ENCODE results near the gene BET1L. TPM values are rescaled to one million over a fixed set of nuclear protein-coding genes. Genes with fewer than 3 reads are reported as not detected.

BET1L gene
- total RNA-seq, 1 experiment from 2014 or later: 10.5 TPM

DNA sequence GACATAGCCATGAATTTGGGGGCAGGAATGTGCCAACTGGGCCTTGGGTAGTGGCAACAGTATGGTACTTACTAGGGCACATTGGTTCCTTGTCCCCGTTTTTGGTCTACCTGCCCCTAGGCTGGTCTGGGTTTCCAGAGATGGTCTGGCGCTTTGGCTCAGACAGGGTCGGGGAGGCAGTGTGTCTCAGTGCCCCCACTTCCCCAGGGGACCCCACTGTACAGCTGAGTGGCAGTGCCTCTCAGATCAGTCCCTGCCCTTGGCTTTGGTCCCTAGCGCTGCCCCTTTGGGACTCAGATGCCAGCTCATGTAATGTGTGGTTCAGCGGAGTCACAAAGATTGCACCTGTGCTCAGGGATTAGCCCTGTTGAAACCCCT, 3.6 kb upstream of the BET1L start:
- peaks cover 86% of the 10 kb centered on the region for H3K36me3 ChIP-seq
- DNase-seq (ENCODE audit: low read depth in 1 of 2, low spot score in 2 of 2): no peak
- H3K27ac ChIP-seq: peak overlapping the region; percentile 90
- no peaks in the 10 kb centered on the region for H3K27me3 ChIP-seq (replicated peaks)
- H3K4me1 ChIP-seq (replicated peaks): peaks cover 30% of the 10 kb centered on the region
- H3K4me3 ChIP-seq: no peak overlapping the region
- H3K9me3 ChIP-seq (replicated peaks): no peaks in the 10 kb centered on the region

DNA sequence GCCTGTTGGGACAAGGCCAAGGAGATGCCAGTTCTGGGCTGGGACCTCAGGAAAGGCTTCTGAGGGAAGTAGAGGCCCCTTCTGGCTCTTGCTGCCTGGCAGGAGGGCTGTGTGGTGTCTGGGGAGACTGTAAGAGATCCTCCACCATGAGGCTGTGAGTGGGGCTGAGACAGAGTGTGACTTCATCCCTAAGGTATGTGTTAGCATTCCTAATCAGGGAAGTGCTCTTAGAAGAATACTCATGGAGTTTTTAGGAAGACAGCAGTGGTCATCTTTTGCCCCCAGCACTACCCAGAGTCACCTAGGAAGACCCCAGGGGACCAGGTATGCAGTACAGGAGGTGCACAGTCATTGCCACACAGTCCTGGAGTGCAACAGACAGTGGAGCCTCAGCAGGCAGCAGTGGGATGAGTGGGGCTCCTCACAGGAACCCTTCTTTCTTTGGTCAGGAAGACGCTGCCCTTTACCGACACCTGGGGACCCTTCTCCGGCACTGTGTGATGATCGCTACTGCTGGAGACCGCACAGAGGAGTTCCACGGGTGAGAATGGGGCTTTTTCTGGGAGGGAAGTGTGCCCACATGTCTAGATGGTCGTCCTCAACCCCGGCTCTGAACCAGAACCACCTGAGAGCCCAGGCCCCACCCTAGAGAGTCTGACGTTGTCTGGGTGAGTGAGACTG, 3.1 kb upstream of the BET1L start:
- Histone ChIP-seq H3K27ac (peak overlapping the region; percentile 90), H3K27me3 (replicated peaks) (no peaks in the 10 kb centered on the region), H3K4me3 (peak overlapping the region; percentile 87), H3K4me1 (replicated peaks) (peaks cover 32% of the 10 kb centered on the region), H3K9me3 (replicated peaks) (no peaks in the 10 kb centered on the region), H3K36me3 (peaks cover 86% of the 10 kb centered on the region)
- DNase-seq (ENCODE audit: low read depth in 1 of 2, low spot score in 2 of 2): peak; percentile 80 to 82

DNA sequence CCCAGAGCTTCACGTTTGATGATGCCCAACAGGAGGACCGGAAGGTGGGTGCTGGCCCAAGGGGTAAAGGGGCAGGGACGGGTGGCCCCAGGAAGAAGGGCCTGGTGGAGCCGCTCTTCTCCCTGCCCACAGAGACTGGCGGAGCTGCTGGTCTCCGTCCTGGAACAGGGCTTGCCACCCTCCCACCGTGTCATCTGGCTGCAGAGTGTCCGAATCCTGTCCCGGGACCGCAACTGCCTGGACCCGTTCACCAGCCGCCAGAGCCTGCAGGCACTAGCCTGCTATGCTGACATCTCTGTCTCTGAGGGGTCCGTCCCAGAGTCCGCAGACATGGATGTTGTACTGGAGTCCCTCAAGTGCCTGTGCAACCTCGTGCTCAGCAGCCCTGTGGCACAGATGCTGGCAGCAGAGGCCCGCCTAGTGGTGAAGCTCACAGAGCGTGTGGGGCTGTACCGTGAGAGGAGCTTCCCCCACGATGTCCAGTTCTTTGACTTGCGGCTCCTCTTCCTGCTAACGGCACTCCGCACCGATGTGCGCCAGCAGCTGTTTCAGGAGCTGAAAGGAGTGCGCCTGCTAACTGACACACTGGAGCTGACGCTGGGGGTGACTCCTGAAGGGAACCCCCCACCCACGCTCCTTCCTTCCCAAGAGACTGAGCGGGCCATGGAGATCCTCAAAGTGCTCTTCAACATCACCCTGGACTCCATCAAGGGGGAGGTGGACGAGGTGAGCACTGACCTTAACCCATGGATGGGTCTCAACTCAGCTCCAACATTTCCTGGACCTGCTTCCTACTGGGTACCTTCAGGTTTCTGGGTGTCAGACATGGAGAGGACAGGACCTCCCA, 2.3 kb upstream of the BET1L start:
- peak in 1 of 2 experiments; percentile 35 for DNase-seq (ENCODE audit: low read depth in 1 of 2, low spot score in 2 of 2)
- Histone ChIP-seq H3K9me3 (replicated peaks) (no peaks in the 10 kb centered on the region), H3K4me1 (replicated peaks) (peaks cover 32% of the 10 kb centered on the region), H3K27me3 (replicated peaks) (no peaks in the 10 kb centered on the region), H3K27ac (peak overlapping the region; percentile 90), H3K4me3 (peak overlapping the region; percentile 87), H3K36me3 (peaks cover 86% of the 10 kb centered on the region)

DNA sequence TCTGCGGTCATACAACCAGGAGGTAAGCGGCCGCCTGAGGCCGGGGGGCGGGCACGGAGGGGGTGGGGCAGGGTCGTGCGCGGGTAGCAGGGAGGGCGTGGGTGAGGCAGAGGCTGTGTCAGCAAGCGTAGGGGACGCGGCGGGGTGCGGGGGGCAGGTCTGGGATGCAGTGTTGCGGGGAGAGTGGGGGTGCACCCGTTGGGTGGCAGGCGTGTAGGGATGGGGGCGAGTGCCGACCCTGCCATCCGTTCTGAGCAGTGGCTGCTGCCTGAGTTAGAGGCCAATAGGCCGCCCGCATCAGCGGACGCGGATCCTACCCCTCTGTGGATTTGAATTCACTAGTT, 1.7 kb upstream of the BET1L start:
- Histone ChIP-seq H3K9me3 (replicated peaks) (no peaks in the 10 kb centered on the region), H3K36me3 (peaks cover 86% of the 10 kb centered on the region), H3K4me3 (peak overlapping the region; percentile 87), H3K27ac (peak overlapping the region; percentile 90), H3K4me1 (replicated peaks) (peaks cover 32% of the 10 kb centered on the region), H3K27me3 (replicated peaks) (no peaks in the 10 kb centered on the region)
- DNase-seq (ENCODE audit: low read depth in 1 of 2, low spot score in 2 of 2): no peak

DNA sequence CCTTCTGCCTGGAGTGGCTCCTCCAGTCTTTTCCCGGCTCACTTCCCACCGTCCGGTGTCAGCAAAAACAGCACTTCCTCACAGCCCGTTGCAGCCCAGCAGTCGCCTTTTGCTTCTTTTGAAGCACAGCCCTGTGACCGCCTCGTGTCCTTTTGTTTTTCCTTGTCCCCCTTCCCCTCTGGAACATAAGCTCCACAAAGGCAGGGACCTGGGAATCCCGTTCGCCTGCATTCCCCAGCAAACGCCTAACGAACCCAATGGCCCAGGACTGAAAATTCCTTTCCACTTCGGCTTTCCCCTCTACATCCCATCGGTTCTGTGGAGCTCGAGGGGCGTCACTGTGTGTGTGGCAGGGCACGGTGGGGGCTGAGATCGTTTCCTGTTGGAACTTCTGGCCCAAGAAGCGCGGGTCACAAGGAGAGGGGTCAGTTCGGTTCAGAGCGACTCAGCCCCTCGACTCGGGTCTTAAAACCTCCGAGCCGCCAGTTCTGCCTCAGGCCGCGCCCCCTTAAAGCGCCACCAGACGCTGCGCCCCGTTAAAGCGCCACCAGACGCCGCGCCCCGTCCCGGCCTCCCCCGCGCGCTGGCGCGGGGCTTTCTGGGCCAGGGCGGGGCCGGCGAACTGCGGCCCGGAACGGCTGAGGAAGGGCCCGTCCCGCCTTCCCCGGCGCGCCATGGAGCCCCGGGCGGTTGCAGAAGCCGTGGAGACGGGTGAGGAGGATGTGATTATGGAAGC, 1.1 kb upstream of the BET1L start:
- DNase-seq (ENCODE audit: low read depth in 1 of 2, low spot score in 2 of 2): peak; percentile 76 to 78
- Histone ChIP-seq H3K27me3 (replicated peaks) (no peaks in the 10 kb centered on the region), H3K27ac (peak overlapping the region; percentile 90), H3K36me3 (peaks cover 86% of the 10 kb centered on the region), H3K4me3 (peak overlapping the region; percentile 87), H3K4me1 (replicated peaks) (peaks cover 32% of the 10 kb centered on the region), H3K9me3 (replicated peaks) (no peaks in the 10 kb centered on the region)

DNA sequence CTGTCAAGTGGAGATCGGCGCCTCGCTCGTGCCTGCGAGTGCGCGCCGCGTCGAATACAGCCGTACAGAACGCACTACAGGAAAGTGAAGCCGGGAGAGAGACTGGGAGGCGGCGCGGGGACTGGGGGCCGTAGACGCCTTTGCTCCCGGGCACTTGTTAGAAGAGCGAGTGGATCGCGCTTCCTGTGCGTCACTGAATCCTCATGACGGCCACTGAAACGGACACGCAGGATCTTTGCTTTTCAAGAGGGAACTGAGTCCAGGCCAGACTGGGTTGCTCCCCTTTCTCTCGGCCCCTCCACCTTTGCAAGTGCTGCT, 623 bp upstream of the BET1L start:
- no peak for DNase-seq (ENCODE audit: low read depth in 1 of 2, low spot score in 2 of 2)
- H3K4me1 ChIP-seq (replicated peaks): peaks cover 32% of the 10 kb centered on the region
- no peaks in the 10 kb centered on the region for H3K9me3 ChIP-seq (replicated peaks)
- H3K36me3 ChIP-seq: peaks cover 86% of the 10 kb centered on the region
- no peaks in the 10 kb centered on the region for H3K27me3 ChIP-seq (replicated peaks)
- H3K4me3 ChIP-seq: peak overlapping the region; percentile 87
- peak overlapping the region; percentile 90 for H3K27ac ChIP-seq

DNA sequence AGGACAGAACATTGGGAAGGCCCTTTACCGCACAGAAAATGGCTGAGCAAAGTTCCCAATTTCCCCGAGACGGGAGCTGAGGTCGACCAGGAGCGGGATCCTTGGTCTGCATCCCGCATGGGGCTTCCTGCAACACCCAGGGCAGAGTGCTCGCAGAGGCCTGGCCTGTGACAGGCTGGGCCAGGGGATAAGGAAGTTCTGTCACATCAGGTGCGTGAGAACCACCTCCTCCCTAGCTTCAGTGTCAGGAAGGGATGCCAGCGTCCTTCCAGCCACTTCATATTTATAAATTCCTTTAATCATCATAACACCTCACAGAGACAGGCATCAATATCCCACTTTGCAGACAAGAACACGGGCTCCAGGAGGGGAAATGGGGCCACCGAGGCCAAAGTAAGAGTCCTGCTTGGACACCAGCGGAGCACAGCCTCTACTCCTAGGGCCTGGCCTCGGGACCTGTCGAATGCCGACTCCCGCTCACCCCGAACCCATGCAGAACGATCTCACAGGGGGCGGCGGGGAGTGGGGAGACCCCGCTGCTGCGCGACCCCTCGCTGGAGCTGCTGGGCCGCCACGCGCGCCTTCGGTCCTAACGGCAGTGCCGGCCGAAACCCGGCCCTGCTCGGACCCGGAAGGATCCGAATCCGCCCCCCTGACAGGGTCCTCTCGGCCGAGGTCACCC, 532 bp downstream of the BET1L start:
- Histone ChIP-seq H3K36me3 (peaks cover 78% of the 10 kb centered on the region), H3K27me3 (replicated peaks) (no peaks in the 10 kb centered on the region), H3K4me1 (replicated peaks) (peaks cover 32% of the 10 kb centered on the region), H3K27ac (peak overlapping the region; percentile 90), H3K4me3 (peak overlapping the region; percentile 87), H3K9me3 (replicated peaks) (no peaks in the 10 kb centered on the region)
- peak in 1 of 2 experiments; percentile 41 for DNase-seq (ENCODE audit: low read depth in 1 of 2, low spot score in 2 of 2)

DNA sequence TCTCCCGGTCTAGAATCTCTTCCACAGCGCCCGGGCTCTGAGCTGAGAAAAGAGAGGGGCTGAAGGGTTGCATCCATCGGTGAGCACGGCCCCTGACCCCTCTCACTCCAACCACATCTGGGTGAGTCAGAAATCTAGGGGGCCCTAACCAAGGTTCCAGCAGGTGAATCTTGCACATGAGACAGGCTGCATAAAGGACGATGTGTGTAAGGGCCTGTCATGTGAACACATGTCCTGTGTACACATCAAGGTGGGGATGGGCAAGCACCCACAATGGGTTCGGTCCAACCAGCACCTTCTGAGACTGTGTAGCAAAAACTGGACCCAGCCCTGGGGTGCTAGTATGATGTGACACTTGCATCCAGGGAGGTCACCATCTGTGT, 1.2 kb downstream of the BET1L start:
- H3K27me3 ChIP-seq (replicated peaks): no peaks in the 10 kb centered on the region
- no peaks in the 10 kb centered on the region for H3K9me3 ChIP-seq (replicated peaks)
- H3K4me3 ChIP-seq: peak overlapping the region; percentile 87
- DNase-seq (ENCODE audit: low read depth in 1 of 2, low spot score in 2 of 2): peak in 1 of 2 experiments; percentile 43
- H3K27ac ChIP-seq: no peak overlapping the region
- H3K36me3 ChIP-seq: peaks cover 78% of the 10 kb centered on the region
- peaks cover 29% of the 10 kb centered on the region for H3K4me1 ChIP-seq (replicated peaks)

DNA sequence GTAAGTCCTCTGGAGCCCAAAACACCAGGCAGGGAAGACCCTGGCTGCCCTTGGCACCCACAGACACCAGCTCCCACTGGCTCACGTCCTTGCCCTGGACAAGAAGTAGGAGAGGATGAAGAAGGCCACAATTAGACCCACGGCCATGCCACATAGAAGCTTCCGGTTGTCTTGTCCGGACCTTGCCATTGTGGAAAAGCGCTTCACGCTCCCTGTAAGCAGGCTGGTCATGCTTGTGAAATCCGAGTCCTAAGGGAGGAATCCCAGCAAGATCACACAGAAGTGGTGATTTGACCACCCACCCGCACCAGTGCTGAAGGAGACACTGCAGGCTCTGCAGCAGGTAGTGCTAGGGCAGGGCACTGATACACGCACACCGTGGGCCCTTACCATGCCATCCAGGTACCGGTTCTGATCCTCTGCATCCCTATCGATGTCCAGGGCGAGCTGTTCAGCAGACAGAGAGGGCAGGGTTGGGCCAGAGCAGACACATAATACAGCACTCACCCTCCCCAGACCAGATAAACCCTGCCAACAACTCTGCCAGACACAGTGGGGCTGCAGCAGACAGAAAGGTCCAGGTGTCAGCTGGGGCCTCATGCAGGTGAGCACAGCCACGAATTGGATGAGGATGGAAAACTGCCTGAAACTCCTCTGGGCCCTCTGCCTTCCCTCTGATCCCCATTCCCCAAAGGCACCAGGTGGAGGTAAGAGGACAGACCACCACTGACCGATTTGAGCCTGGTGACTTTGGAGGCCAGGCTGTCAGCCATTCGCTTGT, 1.8 kb downstream of the BET1L start:
- H3K36me3 ChIP-seq: peaks cover 76% of the 10 kb centered on the region
- H3K27me3 ChIP-seq (replicated peaks): no peaks in the 10 kb centered on the region
- H3K4me3 ChIP-seq: no peak overlapping the region
- H3K9me3 ChIP-seq (replicated peaks): no peaks in the 10 kb centered on the region
- H3K4me1 ChIP-seq (replicated peaks): peaks cover 23% of the 10 kb centered on the region
- H3K27ac ChIP-seq: no peak overlapping the region
- DNase-seq (ENCODE audit: low read depth in 1 of 2, low spot score in 2 of 2): no peak

DNA sequence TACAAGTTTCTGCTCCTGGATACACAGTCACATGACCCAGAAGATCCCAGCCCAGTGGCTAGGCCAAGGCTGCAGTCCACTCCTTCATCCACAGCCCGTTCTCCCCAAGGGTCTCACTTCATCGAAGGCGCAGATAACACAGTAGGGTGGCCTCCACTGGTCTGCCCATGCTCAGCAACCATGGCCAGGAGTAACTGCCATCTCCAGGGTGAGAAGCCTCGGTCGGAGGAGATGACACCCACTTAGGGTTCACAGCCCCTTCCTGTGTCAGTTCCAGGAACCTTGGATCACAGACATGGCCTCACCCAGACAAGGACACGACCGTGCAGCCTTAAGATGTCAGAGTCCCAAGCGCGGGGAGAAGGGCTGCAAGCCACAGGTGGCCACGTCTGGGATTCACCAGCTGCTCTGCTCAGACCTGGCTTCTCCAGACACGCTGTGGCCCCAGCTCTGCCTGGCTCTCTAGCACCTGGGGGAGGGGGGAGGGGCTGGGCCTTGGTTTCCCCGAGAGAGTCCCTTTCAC, 2.6 kb downstream of the BET1L start:
- no peak overlapping the region for H3K27ac ChIP-seq
- peaks cover 68% of the 10 kb centered on the region for H3K36me3 ChIP-seq
- H3K4me1 ChIP-seq (replicated peaks): peaks cover 16% of the 10 kb centered on the region
- H3K4me3 ChIP-seq: no peak overlapping the region
- H3K27me3 ChIP-seq (replicated peaks): no peaks in the 10 kb centered on the region
- H3K9me3 ChIP-seq (replicated peaks): no peaks in the 10 kb centered on the region
- DNase-seq (ENCODE audit: low read depth in 1 of 2, low spot score in 2 of 2): peak in 1 of 2 experiments; percentile 32

DNA sequence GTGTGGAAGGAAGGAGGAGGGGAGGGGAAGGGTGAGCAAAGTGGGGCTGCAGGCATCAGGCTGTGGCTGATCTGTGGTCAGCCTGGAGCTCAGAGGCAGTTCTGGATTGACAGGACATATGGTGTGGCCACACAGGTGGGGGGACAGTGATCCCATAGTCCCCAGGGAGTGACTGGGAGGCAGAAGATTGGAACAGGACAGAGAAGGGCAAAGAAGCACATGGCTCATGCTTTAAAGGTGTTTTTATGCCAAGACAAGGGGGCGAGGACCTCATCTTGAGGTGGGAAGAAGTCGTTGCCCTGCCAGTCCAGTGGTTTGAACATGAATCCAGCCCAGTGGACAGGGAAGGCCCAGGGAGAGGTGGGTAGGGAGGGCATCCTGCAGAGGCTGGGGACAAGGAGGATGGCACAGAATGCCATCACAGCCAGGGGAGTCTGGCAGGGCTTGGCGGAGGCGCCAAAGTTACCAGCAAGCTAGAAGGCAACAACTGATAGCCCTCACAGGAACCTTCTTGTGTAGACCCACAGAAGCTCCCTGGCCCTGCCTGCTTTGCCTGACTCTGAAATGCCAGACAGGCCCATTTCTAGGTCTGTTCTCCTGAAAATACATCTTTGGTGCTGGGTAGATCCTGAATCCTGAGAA, 3.1 kb downstream of the BET1L start:
- H3K9me3 ChIP-seq (replicated peaks): no peaks in the 10 kb centered on the region
- no peak overlapping the region for H3K4me3 ChIP-seq
- no peak for DNase-seq (ENCODE audit: low read depth in 1 of 2, low spot score in 2 of 2)
- H3K36me3 ChIP-seq: peaks cover 62% of the 10 kb centered on the region
- H3K27me3 ChIP-seq (replicated peaks): no peaks in the 10 kb centered on the region
- H3K27ac ChIP-seq: no peak overlapping the region
- H3K4me1 ChIP-seq (replicated peaks): peaks cover 10% of the 10 kb centered on the region

DNA sequence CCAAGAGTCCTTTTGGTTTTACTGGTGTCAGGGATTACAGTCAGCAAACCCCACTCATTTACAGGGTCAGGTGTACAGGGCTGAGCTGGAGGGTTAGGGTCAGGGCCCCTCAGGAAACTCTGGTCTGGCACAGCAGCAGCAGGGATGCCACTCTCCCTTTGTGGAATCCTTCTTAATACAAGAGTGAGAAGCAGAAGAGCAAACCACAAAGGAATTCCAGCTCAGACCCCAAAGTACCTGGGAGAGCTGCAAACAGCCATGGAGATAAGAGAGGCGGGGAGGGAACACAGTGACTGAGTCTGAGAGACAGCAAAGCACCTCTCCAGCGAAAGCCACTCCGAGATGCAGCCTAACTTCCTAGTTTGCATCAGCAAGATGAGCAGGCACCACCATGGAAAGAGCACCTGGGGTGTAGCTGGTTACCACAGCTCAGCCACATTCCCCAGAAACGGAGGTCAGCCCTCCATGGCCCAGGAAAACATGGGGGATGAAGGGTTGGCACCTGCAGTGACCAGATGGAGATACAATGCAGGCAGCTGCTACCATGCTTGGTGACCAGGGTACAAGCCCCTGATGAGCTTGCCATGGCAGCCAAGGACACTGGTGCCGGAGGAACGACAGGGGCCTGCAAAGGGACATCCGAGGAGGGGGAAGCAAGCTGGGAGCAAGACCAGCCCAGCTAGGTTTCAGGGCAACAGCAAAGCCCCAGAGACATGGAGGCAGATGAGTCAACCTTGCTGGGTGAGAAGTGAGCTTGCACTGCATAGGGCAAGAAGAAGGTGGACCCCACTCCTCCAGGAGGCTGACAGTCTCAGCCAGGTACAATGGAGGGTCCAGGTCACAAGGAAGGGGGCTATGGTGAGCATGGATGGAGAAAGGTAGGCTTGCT, 3.9 kb downstream of the BET1L start:
- no peaks in the 10 kb centered on the region for H3K27me3 ChIP-seq (replicated peaks)
- H3K4me1 ChIP-seq (replicated peaks): peaks cover 9% of the 10 kb centered on the region

More for the DNA sequence above, 3.9 kb downstream of the BET1L start:
- H3K36me3 ChIP-seq: peaks cover 60% of the 10 kb centered on the region
- no peaks in the 10 kb centered on the region for H3K9me3 ChIP-seq (replicated peaks)
- no peak for DNase-seq (ENCODE audit: low read depth in 1 of 2, low spot score in 2 of 2)
- H3K4me3 ChIP-seq: no peak overlapping the region
- no peak overlapping the region for H3K27ac ChIP-seq
